CD14-positive monocyte (primary cell): ENCODE measurements around the gene CCL26. TPM values are rescaled to one million over a fixed set of nuclear protein-coding genes. Genes with fewer than 3 reads are reported as not detected.

Source experiments
- DNase-seq, 3 donors: peaks; one replicate each; pipeline ENCODE4 v3.0.0-alpha.2; 2011 to 2022
- H2AFZ ChIP-seq: 2 replicates; pipeline ENCODE4 v1.6.0; 2012; ENCODE audit warnings: mild to moderate bottlenecking, low read depth, low read length, inconsistent platforms; ENCODE audit not compliant: insufficient read depth, poor library complexity, severe bottlenecking
- H3K27ac ChIP-seq, 2 donors: 1 replicate in 1 of 2; 2 replicates in 1 of 2; pipeline ENCODE4 v1.5.1; 2012 to 2013; ENCODE audit warnings: low read length in 2 of 2, control low read depth in 1 of 2, inconsistent platforms in 1 of 2, low read depth in 1 of 2, mild to moderate bottlenecking in 1 of 2
- H3K27me3 ChIP-seq, 2 donors: one replicate each; pipeline versions ENCODE4 v1.6.0 to v1.6.1; 2011 to 2013; ENCODE audit warnings: low read length in 2 of 2; ENCODE audit not compliant: control insufficient read depth in 2 of 2, insufficient read depth in 2 of 2
- H3K36me3 ChIP-seq, 2 donors: replicated peaks in 1 of 2; 1 replicate in 1 of 2; 2 replicates in 1 of 2; pipeline versions ENCODE4 v1.5.1 to v1.6.1; 2012 to 2013; ENCODE audit warnings: low read length in 2 of 2, control low read depth in 1 of 2, inconsistent platforms in 1 of 2, mild to moderate bottlenecking in 1 of 2; ENCODE audit not compliant: insufficient read depth in 2 of 2, control insufficient read depth in 1 of 2
- H3K4me1 ChIP-seq, 2 donors: 1 replicate in 1 of 2; 2 replicates in 1 of 2; pipeline versions ENCODE4 v1.5.1 to v1.6.1; 2012 to 2013; ENCODE audit warnings: low read length in 2 of 2, control low read depth in 1 of 2, inconsistent platforms in 1 of 2, mild to moderate bottlenecking in 1 of 2, moderate library complexity in 1 of 2; ENCODE audit not compliant: insufficient read depth in 2 of 2, control insufficient read depth in 1 of 2
- H3K4me2 ChIP-seq: replicated peaks from 2 replicates; pipeline ENCODE3; 2012; ENCODE audit warnings: low read length, moderate library complexity, mild to moderate bottlenecking; ENCODE audit not compliant: poor library complexity, severe bottlenecking; ENCODE audit errors: extremely low read depth
- H3K4me3 ChIP-seq, 3 experiments: fragments of 200-600 bp in 1 of 3; sonication (generic) in 1 of 3; replicated peaks in 1 of 3; 1 replicate in 2 of 3; 2 replicates in 1 of 3; pipeline ENCODE4 v1.5.1; 2011 to 2013; ENCODE audit warnings: low read length in 3 of 3, mild to moderate bottlenecking in 3 of 3, control low read depth in 2 of 3, low read depth in 2 of 3, inconsistent platforms in 1 of 3, moderate library complexity in 1 of 3
- H3K79me2 ChIP-seq: 2 replicates; pipeline ENCODE4 v1.6.0; 2012; ENCODE audit warnings: mild to moderate bottlenecking, control low read depth, inconsistent platforms, low read length, moderate library complexity; ENCODE audit not compliant: insufficient read depth
- H3K9ac ChIP-seq: 2 replicates; pipeline ENCODE4 v1.6.0; 2017; ENCODE audit warnings: low read length, mild to moderate bottlenecking; ENCODE audit not compliant: insufficient read depth, poor library complexity, severe bottlenecking
- H3K9me3 ChIP-seq, 2 donors: replicated peaks in 1 of 2; 1 replicate in 1 of 2; 2 replicates in 1 of 2; pipeline versions ENCODE4 v1.5.1 to v1.6.1; 2012 to 2013; ENCODE audit warnings: low read length in 2 of 2, control low read depth in 1 of 2; ENCODE audit not compliant: control insufficient read depth in 1 of 2, insufficient read depth in 1 of 2
- H4K20me1 ChIP-seq: 2 replicates; pipeline ENCODE4 v1.6.0; 2012; ENCODE audit warnings: mild to moderate bottlenecking, low read length, control low read depth, moderate library complexity; ENCODE audit not compliant: insufficient read depth
- H3K27ac Mint-ChIP-seq, 7 donors: one replicate each; pipeline ENCODE4 v1.8.0; 2020; ENCODE audit warnings: mild to moderate bottlenecking in 7 of 7, mixed read lengths in 7 of 7, moderate library complexity in 6 of 7, inconsistent platforms in 2 of 7
- H3K27me3 Mint-ChIP-seq, 3 donors: one replicate each; pipeline ENCODE4 v1.8.0; 2021 to 2022; ENCODE audit warnings: low read depth in 3 of 3, mild to moderate bottlenecking in 3 of 3, mixed read lengths in 3 of 3, moderate library complexity in 3 of 3, inconsistent platforms in 1 of 3
- H3K36me3 Mint-ChIP-seq, 2 donors: one replicate each; pipeline ENCODE4 v1.8.0; 2020; ENCODE audit warnings: mixed read lengths in 2 of 2, inconsistent platforms in 1 of 2, mild to moderate bottlenecking in 1 of 2
- H3K4me1 Mint-ChIP-seq: one replicate; pipeline ENCODE4 v1.8.0; 2020; ENCODE audit warnings: mild to moderate bottlenecking, mixed read lengths
- H3K4me3 Mint-ChIP-seq, 2 donors: one replicate each; pipeline ENCODE4 v1.8.0; 2020; ENCODE audit warnings: mild to moderate bottlenecking in 2 of 2, mixed read lengths in 2 of 2, moderate library complexity in 1 of 2
- H3K9me3 Mint-ChIP-seq, 7 donors: one replicate each; pipeline ENCODE4 v1.8.0; 2020 to 2022; ENCODE audit warnings: mixed read lengths in 7 of 7, mild to moderate bottlenecking in 6 of 7, moderate library complexity in 6 of 7, inconsistent platforms in 2 of 7
- CTCF ChIP-seq: fragments of 200-600 bp; IDR thresholded peaks from one replicate; pipeline ENCODE4 v1.8.0; 2022; ENCODE audit warnings: antibody characterized with exemption, mild to moderate bottlenecking
- WGBS: methylation state at CpG from one replicate; pipeline ENCODE4 v1.1.5; 2013; ENCODE audit warnings: missing lambda C conversion rate; ENCODE audit not compliant: insufficient coverage; 5-methylcytosine and 5-hydroxymethylcytosine counted together
- intact Hi-C, 2 donors: fragments of 100-400 bp; cut with micrococcal nuclease; formaldehyde crosslinking; loops; one replicate each; pipeline versions ENCODE4 v1.15.0 to v1.15.1; 2023
- polyA minus RNA-seq: library from RNA; depleted of rRNA, polyadenylated mRNA; stranded (reverse); fragments of >200 nt; gene quantifications from 2 replicates; pipeline ENCODE4 v1.2.3, GENCODE V29; 2012
- polyA plus RNA-seq, 3 donors: library from polyadenylated mRNA; depleted of rRNA in 1 of 3; unstranded in 2 of 3; stranded (reverse) in 1 of 3; fragments of 300-500 nt in 2 of 3; fragments of >200 nt in 1 of 3; fragmentation: Illumina TruSeq in 2 of 3; gene quantifications; 1 replicate in 2 of 3; 2 replicates in 1 of 3; pipeline ENCODE4 v1.2.3, GENCODE V29; 2012 to 2021
- total RNA-seq, 12 experiments: library from RNA in 1 of 12; stranded (reverse) in 1 of 12; fragments of 120-200 nt in 1 of 12; gene quantifications; one replicate each; pipeline ENCODE4 v1.2.4 and lab custom pipeline; 2013 to 2026; ENCODE audit warnings: mixed read lengths in 6 of 12, inconsistent platforms in 1 of 12

Gene CCL26, protein sequence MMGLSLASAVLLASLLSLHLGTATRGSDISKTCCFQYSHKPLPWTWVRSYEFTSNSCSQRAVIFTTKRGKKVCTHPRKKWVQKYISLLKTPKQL
- total RNA-seq (2013): not detected
- polyA plus RNA-seq (not detected), polyA minus RNA-seq (not detected in 2 replicates), total RNA-seq (lab: John Stamatoyannopoulos, UW) (0 to 0.46 (median 0.06) reads per million in 11 experiments)

GRCh38 chr7:75772081-75773077 is at the start of gene CCL26:
CCL26 (minus strand) TSS chr7:75772211; CDS start chr7:75772176, 35 bp downstream.
- H3K4me1 ChIP-seq: peaks cover 6 to 11% of the 10 kb centered on the region in 2 donors
- Mint-ChIP-seq H3K27me3 (peaks cover 1 to 6% (median 6%) of the 10 kb centered on the region in 3 donors), H3K4me3 (no peak within 1 kb of the TSS), H3K4me1 (peaks cover 18% of the 10 kb centered on the region), H3K36me3 (no peaks in the 10 kb centered on the region), H3K9me3 (peaks cover 0 to 3% (median 2%) of the 10 kb centered on the region in 7 donors), H3K27ac (peak within 1 kb of the TSS in 3 of 7 donors; percentile 46 to 63 (median 57))
- WGBS: 50% methylated on average over 2 of the region's 9 CpGs
- DNase-seq: no peak
- H3K9me3 ChIP-seq: no peaks in the 10 kb centered on the region
- no peak within 1 kb of the TSS for H3K4me2 ChIP-seq
- H3K27ac ChIP-seq: no peak within 1 kb of the TSS
- no peak for TF ChIP-seq CTCF
- intact Hi-C loops: loop anchor here (10.0 kb wide), 1 partner anchor 252 kb away; no protein-coding TSS in a partner anchor
- H3K9ac ChIP-seq: no peak within 1 kb of the TSS
- H2AFZ ChIP-seq: no peak within 1 kb of the TSS
- no peaks in the 10 kb centered on the region for H4K20me1 ChIP-seq
- H3K27me3 ChIP-seq: no peaks in the 10 kb centered on the region
- no peak within 1 kb of the TSS for H3K4me3 ChIP-seq
- no peaks in the 10 kb centered on the region for H3K36me3 ChIP-seq
- H3K79me2 ChIP-seq: no peaks in the 10 kb centered on the region

GRCh38 chr7:75820688-75821087 is 48.7 kb upstream of the CCL26 start:
- WGBS: no CpG with 5 or more reads among the region's 1 CpG
- peaks cover 24 to 32% of the 10 kb centered on the region in 2 donors for H3K4me1 ChIP-seq
- H3K4me3 Mint-ChIP-seq: peak overlapping the region in 1 of 2 donors; percentile 17
- no peak for TF ChIP-seq CTCF
- H3K27ac Mint-ChIP-seq: peak overlapping the region in 1 of 7 donors; percentile 57
- no peaks in the 10 kb centered on the region for H4K20me1 ChIP-seq
- peaks cover 26% of the 10 kb centered on the region for H3K4me1 Mint-ChIP-seq
- H3K27me3 Mint-ChIP-seq: peaks cover 6 to 12% (median 8%) of the 10 kb centered on the region in 3 donors
- no peaks in the 10 kb centered on the region for H3K36me3 Mint-ChIP-seq
- no peaks in the 10 kb centered on the region for H3K27me3 ChIP-seq
- H3K27ac ChIP-seq: no peak overlapping the region
- intact Hi-C loops: no loop called here
- H3K4me3 ChIP-seq: no peak overlapping the region
- no peaks in the 10 kb centered on the region for H3K36me3 ChIP-seq
- H3K4me2 ChIP-seq: no peak overlapping the region
- no peak for DNase-seq
- no peak overlapping the region for H3K9ac ChIP-seq
- peaks cover 0 to 14% (median 2%) of the 10 kb centered on the region in 7 donors for H3K9me3 Mint-ChIP-seq
- no peak overlapping the region for H2AFZ ChIP-seq
- H3K79me2 ChIP-seq: no peaks in the 10 kb centered on the region
- H3K9me3 ChIP-seq: no peaks in the 10 kb centered on the region
